IMR-90 (cell line): ENCODE measurements around the gene MAMDC4. TPM values are rescaled to one million over a fixed set of nuclear protein-coding genes. Genes with fewer than 3 reads are reported as not detected.

Experiments
- ATAC-seq: fragments of 200-7000 bp; cut with Tn5 transposase; 2 replicates; pipeline ENCODE4 v1.9.1; 2020; ENCODE audit warnings: low read depth, mild to moderate bottlenecking, moderate library complexity
- BruUV-seq: library from RNA; stranded (reverse); fragments of 400-500 nt; replicated peaks from 2 replicates; lab custom pipeline; 2021; lab: Mats Ljungman, UMichigan
- CTCF ChIA-PET: fragments of 300-600 bp; formaldehyde crosslinking; extraction: SDS; loops from one replicate; lab custom pipeline; 2021; ENCODE audit warnings: antibody characterized with exemption; lab: Yijun Ruan, JAX
- POLR2A ChIA-PET: fragments of 300-600 bp; sonication (Branson Sonifier 250); formaldehyde crosslinking; loops from one replicate; lab custom pipeline; 2022; ENCODE audit warnings: antibody characterized with exemption; ENCODE audit not compliant: unreplicated experiment; lab: Charles Lee
- DNase-seq: peaks from one replicate; pipeline ENCODE4 v3.0.0; 2013
- H2AFZ ChIP-seq: replicated peaks from 2 replicates; pipeline ENCODE3; 2013; ENCODE audit warnings: low read length, mild to moderate bottlenecking; ENCODE audit not compliant: poor library complexity
- H2AK5ac ChIP-seq: 2 replicates; pipeline ENCODE4 v1.6.1; 2013; ENCODE audit warnings: low read depth, low read length, inconsistent platforms
- H2AK9ac ChIP-seq: replicated peaks from 2 replicates; pipeline ENCODE3; 2013; ENCODE audit warnings: mild to moderate bottlenecking, low read depth, low read length, moderate library complexity; ENCODE audit not compliant: poor library complexity
- H2BK120ac ChIP-seq: 2 replicates; pipeline ENCODE4 v1.6.1; 2013; ENCODE audit warnings: low read depth, low read length, inconsistent platforms
- H2BK15ac ChIP-seq: 3 replicates; pipeline ENCODE4 v1.6.1; 2013; ENCODE audit warnings: low read depth, low read length, inconsistent platforms
- H2BK20ac ChIP-seq: 2 replicates; pipeline ENCODE4 v1.6.1; 2013; ENCODE audit warnings: low read depth, mild to moderate bottlenecking, inconsistent platforms, low read length, moderate library complexity
- H2BK5ac ChIP-seq: 2 replicates; pipeline ENCODE4 v1.6.1; 2013; ENCODE audit warnings: mild to moderate bottlenecking, low read depth, low read length, inconsistent platforms; ENCODE audit not compliant: poor library complexity, severe bottlenecking
- H3K14ac ChIP-seq: replicated peaks from 2 replicates; pipeline ENCODE4 v1.6.1; 2013; ENCODE audit warnings: low read depth, low read length, inconsistent platforms
- H3K18ac ChIP-seq: 2 replicates; pipeline ENCODE4 v1.6.1; 2013; ENCODE audit warnings: low read depth, low read length, control low read depth
- H3K23ac ChIP-seq: 2 replicates; pipeline ENCODE4 v1.6.1; 2013; ENCODE audit warnings: low read depth, low read length, inconsistent platforms
- H3K27ac ChIP-seq: 2 replicates; pipeline ENCODE4 v1.5.1; 2013; ENCODE audit warnings: mild to moderate bottlenecking, control low read depth, low read length; ENCODE audit not compliant: insufficient read depth
- H3K27me3 ChIP-seq: 2 replicates; pipeline ENCODE4 v1.6.1; 2013; ENCODE audit warnings: low read length; ENCODE audit not compliant: control insufficient read depth, insufficient read depth
- H3K36me3 ChIP-seq: 2 replicates; pipeline ENCODE4 v1.6.1; 2013; ENCODE audit warnings: low read length, mixed read lengths; ENCODE audit not compliant: control insufficient read depth, insufficient read depth
- H3K4ac ChIP-seq: 2 replicates; pipeline ENCODE4 v1.6.1; 2013; ENCODE audit warnings: low read depth, low read length, inconsistent platforms
- H3K4me1 ChIP-seq: 2 replicates; pipeline ENCODE4 v1.6.1; 2013; ENCODE audit warnings: low read length, mixed read lengths; ENCODE audit not compliant: control insufficient read depth, insufficient read depth
- H3K4me2 ChIP-seq: 2 replicates; pipeline ENCODE4 v1.6.1; 2013; ENCODE audit warnings: low read depth, mild to moderate bottlenecking, control low read depth, low read length, moderate library complexity
- H3K4me3 ChIP-seq: 2 replicates; pipeline ENCODE4 v1.5.1; 2013; ENCODE audit warnings: low read depth, mild to moderate bottlenecking, control low read depth, low read length, moderate library complexity; ENCODE audit not compliant: insufficient read depth
- H3K56ac ChIP-seq: 2 replicates; pipeline ENCODE4 v1.6.1; 2013; ENCODE audit warnings: low read length, inconsistent platforms; ENCODE audit not compliant: insufficient read depth; ENCODE audit errors: extremely low read depth
- H3K79me1 ChIP-seq, 2 experiments: 2 replicates each; pipeline ENCODE4 v1.6.1; 2013; ENCODE audit warnings: low read length in 2 of 2, inconsistent platforms in 1 of 2, low read depth in 1 of 2
- H3K9ac ChIP-seq: 2 replicates; pipeline ENCODE4 v1.6.1; 2013; ENCODE audit warnings: low read depth, low read length, control low read depth
- H3K9me1 ChIP-seq: 2 replicates; pipeline ENCODE4 v1.6.1; 2013; ENCODE audit warnings: low read length, inconsistent platforms; ENCODE audit not compliant: insufficient read depth
- H3K9me3 ChIP-seq: 2 replicates; pipeline ENCODE4 v1.6.1; 2013; ENCODE audit warnings: low read length; ENCODE audit not compliant: control insufficient read depth, insufficient read depth
- H4K20me1 ChIP-seq: 2 replicates; pipeline ENCODE4 v1.6.1; 2013; ENCODE audit warnings: low read length, inconsistent platforms; ENCODE audit not compliant: insufficient read depth
- H4K5ac ChIP-seq: 2 replicates; pipeline ENCODE4 v1.6.1; 2013; ENCODE audit warnings: mild to moderate bottlenecking, low read depth, low read length, control low read depth
- H4K8ac ChIP-seq, 2 experiments: 2 replicates each; pipeline ENCODE4 v1.6.1; 2013; ENCODE audit warnings: low read depth in 2 of 2, low read length in 2 of 2, control low read depth in 1 of 2, inconsistent platforms in 1 of 2
- H4K91ac ChIP-seq: 2 replicates; pipeline ENCODE4 v1.6.1; 2013; ENCODE audit warnings: low read depth, low read length, inconsistent platforms; ENCODE audit not compliant: insufficient read depth
- CHD1 ChIP-seq: IDR thresholded peaks from 2 replicates; pipeline ENCODE4 v1.6.1; 2012; ENCODE audit warnings: low read depth, low read length, improper control_type of control experiment
- FOS ChIP-seq: fragments of 150-350 bp; IDR thresholded peaks from 2 replicates; pipeline ENCODE4 v1.6.1; 2016; ENCODE audit warnings: low read depth, low read length
- MAFK ChIP-seq: IDR thresholded peaks from 2 replicates; pipeline ENCODE4 v1.6.1; 2012; ENCODE audit warnings: low read depth, low read length, improper control_type of control experiment
- MAZ ChIP-seq: IDR thresholded peaks from 2 replicates; pipeline ENCODE4 v1.6.1; 2012; ENCODE audit warnings: low read depth, mild to moderate bottlenecking, low read length, improper control_type of control experiment, moderate library complexity, borderline replicate concordance
- MXI1 ChIP-seq: IDR thresholded peaks from 2 replicates; pipeline ENCODE4 v1.6.1; 2012; ENCODE audit warnings: low read depth, mild to moderate bottlenecking, low read length, moderate library complexity, borderline replicate concordance
- WGBS, 2 experiments: methylation state at CpG; one replicate each; pipeline versions ENCODE4 v1.1.5 to v1.1.7; 2013; ENCODE audit warnings: missing lambda C conversion rate in 2 of 2; ENCODE audit not compliant: insufficient read length in 1 of 2; ENCODE audit errors: extremely low coverage in 2 of 2; 5-methylcytosine and 5-hydroxymethylcytosine counted together
- dilution Hi-C: fragments of 300-500 bp; cut with HindIII; formaldehyde crosslinking; loops from one replicate; pipeline ENCODE4 v1.14.3; 2018; ENCODE audit warnings: low sequenced_read_pairs; ENCODE audit not compliant: unreplicated experiment
- in situ Hi-C: fragments of 300-500 bp; cut with MboI; formaldehyde crosslinking; loops from 3 replicates; pipeline ENCODE4 v1.14.3; 2019; ENCODE audit warnings: low sequenced_read_pairs, inconsistent platforms, mixed read lengths
- intact Hi-C: fragments of 100-400 bp; cut with micrococcal nuclease; formaldehyde crosslinking; loops from 2 replicates; pipeline ENCODE4 v1.10.0; 2022
- polyA plus RNA-seq, 3 experiments: library from polyadenylated mRNA; depleted of rRNA; stranded (reverse); fragments of >200 nt; gene quantifications; 2 replicates each; pipeline ENCODE4 v1.2.3, GENCODE V29; 2012; ENCODE audit warnings: low replicate concordance in 1 of 3
- total RNA-seq: library from RNA; depleted of rRNA; stranded (reverse); fragments of >200 nt; gene quantifications from 2 replicates; pipeline ENCODE4 v1.2.3, GENCODE V29; 2012
- TF ChIP-seq, protein P1 (sequence below): fragments of 150-350 bp; IDR thresholded peaks from 2 replicates; pipeline ENCODE4 v1.6.1; 2016; ENCODE audit warnings: low read depth, mild to moderate bottlenecking, low read length, moderate library complexity, borderline replicate concordance

The MAMDC4 gene
- total and polyA plus RNA-seq, 2 of the 4 experiments (the other 2 are of a cell fraction): 0.18 to 3.5 TPM

DNA sequence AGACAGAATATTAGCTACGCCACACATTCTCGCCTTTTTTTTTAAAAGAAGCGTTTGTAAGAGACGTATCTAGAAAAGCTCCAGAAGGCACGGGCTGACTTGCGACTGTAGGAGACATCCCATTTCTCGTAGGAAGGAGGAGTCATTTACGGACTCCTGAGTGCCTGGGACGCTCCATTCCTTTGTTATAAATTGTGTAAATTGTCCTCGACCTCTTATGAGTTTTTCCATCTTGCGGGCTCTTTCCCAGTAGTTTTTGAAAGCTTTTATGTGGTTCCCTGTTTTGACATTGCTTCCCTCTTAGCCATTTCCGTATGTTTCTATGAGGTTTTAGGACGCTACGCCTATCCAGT, 43.4 kb upstream of the MAMDC4 start:
- H4K91ac ChIP-seq: no peak overlapping the region
- peak overlapping the region; percentile 32; the same call in 1 of the 2 replicates for H3K27ac ChIP-seq
- no peaks in the 10 kb centered on the region for H3K9me3 ChIP-seq
- no peak overlapping the region for H2BK15ac ChIP-seq
- peak overlapping the region; percentile 90 for H3K4me2 ChIP-seq
- H3K4me1 ChIP-seq: peaks cover 13% of the 10 kb centered on the region
- H3K56ac ChIP-seq: peak overlapping the region; percentile 39; the same call in 1 of the 2 replicates
- peak; percentile 35 for DNase-seq
- in situ Hi-C loops: no loop called here
- TF ChIP-seq MXI1 (no peak), CHD1 (no peak), MAFK (no peak), MAZ (no peak), FOS (no peak)
- TF ChIP-seq, protein P1, sequence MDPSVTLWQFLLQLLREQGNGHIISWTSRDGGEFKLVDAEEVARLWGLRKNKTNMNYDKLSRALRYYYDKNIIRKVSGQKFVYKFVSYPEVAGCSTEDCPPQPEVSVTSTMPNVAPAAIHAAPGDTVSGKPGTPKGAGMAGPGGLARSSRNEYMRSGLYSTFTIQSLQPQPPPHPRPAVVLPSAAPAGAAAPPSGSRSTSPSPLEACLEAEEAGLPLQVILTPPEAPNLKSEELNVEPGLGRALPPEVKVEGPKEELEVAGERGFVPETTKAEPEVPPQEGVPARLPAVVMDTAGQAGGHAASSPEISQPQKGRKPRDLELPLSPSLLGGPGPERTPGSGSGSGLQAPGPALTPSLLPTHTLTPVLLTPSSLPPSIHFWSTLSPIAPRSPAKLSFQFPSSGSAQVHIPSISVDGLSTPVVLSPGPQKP: no peak
- H3K18ac ChIP-seq: no peak overlapping the region
- ChIA-PET POLR2A (no interaction called here), CTCF (no interaction called here)
- peak overlapping the region; percentile 70; the same call in 1 of the 2 replicates for H3K23ac ChIP-seq
- no peak overlapping the region for H2AK5ac ChIP-seq
- peaks cover 4% of the 10 kb centered on the region for H3K9me1 ChIP-seq
- H2AK9ac ChIP-seq: peak overlapping the region; percentile 81
- no peaks in the 10 kb centered on the region for H3K27me3 ChIP-seq
- H3K4me3 ChIP-seq: peak overlapping the region; percentile 75
- no peak overlapping the region for H2BK120ac ChIP-seq
- peaks cover 7% of the 10 kb centered on the region for H3K36me3 ChIP-seq
- H3K9ac ChIP-seq: peak overlapping the region; percentile 85
- peak overlapping the region; percentile 48 for H3K14ac ChIP-seq
- no TSS peak for BruUV-seq
- H3K4ac ChIP-seq: 0 out of 2 replicates have a peak overlapping the region, but pooled peaks have one; percentile 3
- dilution Hi-C loops: no loop called here
- peak; percentile 5 for ATAC-seq
- H3K79me1 ChIP-seq: peaks cover 34 to 54% of the 10 kb centered on the region in 2 experiments
- no peak overlapping the region for H4K5ac ChIP-seq
- no peak overlapping the region; a peak in 1 of 4 replicates for H4K8ac ChIP-seq
- 19% methylated on average over 4 of the region's 14 CpGs; no CpG with 5 or more reads in 1 of the 2 experiments for WGBS, 2 experiments
- peaks cover 22% of the 10 kb centered on the region; the same call in 1 of the 2 replicates for H4K20me1 ChIP-seq
- H2AFZ ChIP-seq: peak overlapping the region; percentile 99
- no peak overlapping the region for H2BK20ac ChIP-seq
- intact Hi-C loops: no loop called here
- no peak overlapping the region for H2BK5ac ChIP-seq
